C1 segment of cervical spinal cord (tissue), 14 donors: ENCODE results near the gene TCHHL1.
"Not testable (repeated sequence)": the region's sequence is repeated elsewhere in the genome, so short reads cannot be mapped to it uniquely, and the experiment has no call there.

ENCODE experiments used
- DNase-seq, 14 donors: peaks; one replicate each; lab custom pipeline; 2025; lab: John Stamatoyannopoulos, UW

TCHHL1 gene

DNA sequence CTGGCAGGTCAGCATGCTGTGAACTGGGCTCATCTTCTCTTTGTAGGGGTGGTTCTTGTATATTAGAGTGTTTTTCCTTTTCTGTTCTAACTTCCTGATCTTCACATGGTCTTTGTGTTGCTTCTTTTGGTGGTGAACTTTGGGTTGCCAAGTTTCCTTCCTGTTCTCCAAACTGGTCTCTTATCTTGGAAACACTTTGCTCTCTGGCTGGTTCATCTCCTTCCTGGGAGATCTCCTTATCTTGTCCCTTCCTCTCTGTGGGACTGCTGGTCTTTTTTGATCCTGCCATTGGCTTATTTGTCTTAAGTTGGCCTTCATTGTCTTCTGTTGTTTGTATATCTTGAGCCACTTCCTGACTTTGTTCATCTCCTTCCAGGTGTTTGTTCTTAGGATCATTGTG, 2.1 kb downstream of the TCHHL1 start:
- no peak for DNase-seq

DNA sequence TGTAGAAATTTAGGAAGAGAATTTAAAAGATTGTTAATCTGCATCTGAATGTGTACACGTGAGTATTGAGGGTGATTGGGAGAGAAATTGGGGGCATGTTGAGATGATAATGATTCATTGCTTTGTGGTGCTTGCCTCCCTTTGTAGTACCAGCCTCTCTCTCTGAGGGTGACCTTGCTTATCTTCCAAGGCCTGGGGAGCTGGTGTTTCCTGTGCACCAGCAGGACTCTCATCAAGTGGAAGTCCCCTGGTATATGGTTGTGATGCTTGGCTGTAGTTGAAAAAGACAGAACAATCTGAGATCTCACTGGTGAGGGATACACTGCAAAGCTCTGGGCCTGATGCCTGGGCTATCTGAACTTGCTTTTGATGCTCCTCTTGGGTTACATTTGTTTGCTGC, 4.0 kb downstream of the TCHHL1 start:
- DNase-seq = no peak

DNA sequence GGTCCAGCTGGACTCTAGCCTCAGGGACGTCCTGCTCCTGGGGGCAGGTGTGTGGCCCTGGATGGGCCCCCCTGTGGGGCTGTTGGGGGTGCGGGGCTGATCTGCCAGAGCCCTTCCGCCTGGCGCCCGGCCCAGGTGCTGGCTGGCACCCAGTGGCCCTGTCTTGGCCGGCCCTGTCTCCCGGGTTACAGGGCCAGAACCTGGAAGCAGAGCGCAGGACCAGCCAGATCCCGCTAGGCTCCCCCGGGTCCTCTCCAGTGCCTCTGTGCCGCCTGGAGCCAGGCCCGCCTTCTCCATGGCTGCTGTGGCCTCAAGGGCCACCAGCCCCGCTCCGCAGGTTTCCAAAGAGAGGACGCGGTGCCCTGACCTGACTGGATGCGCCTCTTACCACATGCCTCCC, 7.8 kb downstream of the TCHHL1 start:
- not testable (repeated sequence) for DNase-seq

DNA sequence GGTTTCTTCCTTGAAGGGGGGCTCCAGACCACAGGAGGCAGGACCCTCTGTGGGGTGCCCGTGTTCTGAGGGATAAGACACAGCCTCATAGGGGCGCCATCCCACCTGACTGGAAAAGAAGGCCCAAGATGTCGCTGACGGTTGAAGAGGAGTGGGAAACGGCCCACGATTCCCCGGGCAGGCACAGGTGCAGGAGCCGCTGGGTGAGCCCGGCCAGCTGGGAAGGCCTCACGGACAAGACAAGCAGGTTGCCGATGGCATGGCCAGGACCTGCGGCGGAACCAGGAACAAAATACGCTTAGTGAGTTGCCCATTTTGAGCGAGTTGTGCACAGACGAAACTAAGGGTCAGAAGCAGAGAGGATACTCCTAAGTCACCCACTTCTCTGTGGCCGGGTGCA, 8.4 kb downstream of the TCHHL1 start:
- DNase-seq = not testable (repeated sequence)

DNA sequence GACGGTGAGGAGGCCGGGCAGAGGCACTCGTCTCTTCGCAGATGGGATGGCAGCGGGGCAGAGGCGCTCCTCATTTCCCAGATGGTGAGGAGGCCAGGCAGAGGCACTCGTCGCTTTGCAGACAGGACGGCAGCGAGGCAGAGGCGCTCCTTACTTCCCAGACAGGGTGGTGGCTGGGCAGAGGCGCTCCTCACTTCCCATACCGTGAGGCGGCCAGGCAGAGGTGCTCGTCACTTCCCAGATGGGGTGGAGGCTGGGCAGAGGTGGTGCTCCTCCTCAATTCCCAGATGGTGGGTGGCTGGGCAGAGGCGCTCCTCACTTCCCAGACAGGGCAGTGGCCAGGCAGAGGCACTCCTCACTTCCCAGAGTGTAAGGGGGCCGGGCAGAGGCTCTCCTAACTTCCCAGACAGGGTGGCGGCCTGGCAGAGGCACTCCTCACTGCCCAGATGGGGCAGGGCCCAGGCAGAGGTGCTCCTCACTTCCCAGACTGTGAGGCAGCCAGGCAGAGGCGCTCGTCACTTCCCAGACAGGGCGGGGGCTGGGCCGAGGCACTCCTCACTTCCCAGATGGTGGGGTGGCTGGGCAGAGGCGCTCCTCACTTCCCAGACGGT, 9.9 kb downstream of the TCHHL1 start:
- no peak for DNase-seq

DNA sequence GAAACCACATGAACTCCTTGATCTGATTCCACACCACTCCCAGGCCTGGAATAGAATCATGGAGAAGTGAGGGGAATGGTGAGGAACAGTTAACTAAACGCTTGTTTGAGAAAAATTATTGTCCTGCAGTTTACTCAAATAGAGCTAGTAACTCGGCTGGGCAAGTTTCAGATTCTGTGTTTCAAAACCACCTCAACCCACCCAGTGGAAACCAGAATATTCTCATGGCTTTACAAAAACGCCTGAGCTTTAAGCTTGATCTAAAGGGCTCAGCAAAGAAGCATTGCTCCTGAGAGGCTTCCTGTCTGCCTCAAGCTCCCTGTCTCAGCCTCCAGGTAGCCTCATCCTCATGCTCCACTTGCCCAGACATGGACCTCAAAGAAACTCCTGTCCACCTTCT, 16.6 kb downstream of the TCHHL1 start:
- no peak for DNase-seq

DNA sequence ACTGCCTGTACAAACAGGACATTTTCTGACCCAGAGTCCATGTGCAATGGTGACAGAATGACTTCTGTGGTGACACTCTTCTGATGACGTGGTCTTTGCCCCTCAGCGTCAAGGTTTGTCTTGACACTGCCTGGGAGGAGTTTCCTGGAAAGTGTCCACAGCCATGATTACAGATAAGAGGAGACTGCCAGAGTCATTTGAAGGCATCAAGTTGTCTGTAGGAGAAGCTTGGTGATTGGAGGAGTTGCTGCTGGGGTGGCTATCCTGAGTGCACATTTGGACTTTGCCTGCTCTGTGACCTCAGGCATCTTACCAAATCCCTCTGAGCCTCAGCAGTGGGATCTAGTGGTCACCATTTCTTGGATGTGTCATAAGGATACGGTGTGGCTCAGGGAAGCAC, 17.7 kb downstream of the TCHHL1 start:
- no peak for DNase-seq

DNA sequence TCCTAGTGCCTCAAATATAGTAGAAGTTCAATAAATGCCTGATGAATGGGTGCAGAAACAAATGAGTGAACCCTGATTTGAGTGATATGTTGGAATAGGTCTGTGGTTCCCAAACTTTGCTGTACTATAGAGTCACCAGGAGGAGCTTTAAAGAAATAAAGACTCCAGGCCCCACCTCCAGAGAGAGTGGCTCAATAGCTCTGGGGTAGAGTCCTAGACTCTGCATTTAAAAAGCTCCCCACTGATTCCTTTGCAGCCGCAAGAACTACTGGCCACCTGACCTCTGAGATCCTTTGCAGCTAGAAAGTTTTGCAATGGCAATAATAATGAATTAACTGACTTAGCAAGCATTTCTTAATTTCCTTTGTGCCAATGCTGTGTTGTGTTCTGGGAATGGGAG, 20.9 kb downstream of the TCHHL1 start:
- no peak for DNase-seq

DNA sequence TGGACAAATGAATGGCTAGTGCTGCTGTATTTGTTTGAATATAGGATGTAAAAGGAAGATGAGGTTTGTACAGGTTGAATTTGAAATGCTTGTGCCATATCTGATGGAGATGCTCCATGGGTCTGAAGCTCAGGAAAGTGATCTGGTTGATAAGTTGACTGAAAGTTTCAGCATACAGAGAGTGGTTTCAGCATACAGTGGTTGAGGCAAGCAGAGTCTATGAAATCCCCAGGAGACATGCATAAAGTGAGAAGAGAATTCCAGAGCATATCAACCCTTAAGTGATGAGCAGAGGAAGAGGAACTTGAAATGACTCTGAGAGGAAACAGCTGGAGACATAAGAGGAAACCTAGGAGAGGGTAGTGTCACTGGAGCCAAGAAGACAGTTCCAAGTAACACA, 21.7 kb downstream of the TCHHL1 start:
- DNase-seq = no peak

DNA sequence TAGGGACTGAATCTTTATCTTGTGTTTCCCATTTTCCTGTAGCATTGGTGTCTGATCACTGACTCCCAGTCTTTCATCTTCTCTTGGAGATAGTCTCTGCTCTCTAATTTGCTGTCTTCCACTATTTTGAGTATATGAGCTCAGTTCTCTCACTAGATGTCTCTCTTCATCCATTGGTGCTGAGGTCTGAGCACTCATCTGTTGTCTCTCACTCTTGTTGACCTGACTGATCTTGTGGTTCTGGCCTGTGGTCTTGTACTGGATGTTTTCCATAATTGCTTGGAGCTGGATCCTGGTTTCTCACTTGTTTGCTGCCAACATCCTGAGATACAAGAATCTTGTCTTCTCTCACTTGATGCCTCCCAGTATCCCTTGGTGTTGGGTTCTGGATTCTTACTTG, 26.9 kb downstream of the TCHHL1 start:
- DNase-seq = no peak

DNA sequence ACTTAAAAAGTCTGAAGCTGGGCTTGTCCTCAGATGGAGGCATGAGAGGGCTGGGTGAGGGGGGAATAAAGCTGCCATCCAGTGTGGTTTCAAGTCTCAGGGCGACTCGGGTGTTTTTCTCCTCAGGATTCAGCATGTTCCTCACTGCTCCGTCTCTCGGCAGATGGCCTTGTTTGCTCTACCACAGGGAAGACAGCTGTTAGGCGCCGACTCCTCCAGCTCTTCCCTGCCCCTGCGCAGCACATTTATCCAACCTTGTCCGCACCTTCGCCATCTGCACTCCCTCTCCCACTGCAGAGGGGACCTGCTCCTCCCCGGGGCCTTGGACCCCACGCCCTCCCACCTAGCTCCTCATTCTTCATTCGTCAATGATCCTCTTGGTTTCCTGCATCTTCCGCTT, 35.5 kb downstream of the TCHHL1 start:
- no peak for DNase-seq

DNA sequence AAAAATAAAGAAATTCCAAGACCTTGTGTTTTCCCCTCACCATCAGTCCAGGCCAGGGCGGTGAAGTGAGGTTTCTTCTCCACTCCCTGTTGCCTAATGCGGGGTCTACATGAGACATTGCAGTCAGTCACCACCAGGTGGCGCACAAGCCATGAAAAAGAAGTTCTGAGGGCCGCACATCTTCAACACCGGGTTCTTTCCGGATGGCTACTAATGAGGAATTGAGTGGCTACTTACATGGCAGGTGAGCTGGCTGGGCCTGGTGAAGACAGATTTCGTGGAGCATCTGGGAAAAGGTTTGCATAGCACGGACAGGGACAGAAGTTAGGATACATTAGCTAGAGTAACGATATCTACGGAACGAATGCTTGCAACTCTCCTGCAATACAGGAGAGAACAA, 36.3 kb downstream of the TCHHL1 start:
- peak in 11 of 14 donors; percentile 22 to 72 (median 47) for DNase-seq

DNA sequence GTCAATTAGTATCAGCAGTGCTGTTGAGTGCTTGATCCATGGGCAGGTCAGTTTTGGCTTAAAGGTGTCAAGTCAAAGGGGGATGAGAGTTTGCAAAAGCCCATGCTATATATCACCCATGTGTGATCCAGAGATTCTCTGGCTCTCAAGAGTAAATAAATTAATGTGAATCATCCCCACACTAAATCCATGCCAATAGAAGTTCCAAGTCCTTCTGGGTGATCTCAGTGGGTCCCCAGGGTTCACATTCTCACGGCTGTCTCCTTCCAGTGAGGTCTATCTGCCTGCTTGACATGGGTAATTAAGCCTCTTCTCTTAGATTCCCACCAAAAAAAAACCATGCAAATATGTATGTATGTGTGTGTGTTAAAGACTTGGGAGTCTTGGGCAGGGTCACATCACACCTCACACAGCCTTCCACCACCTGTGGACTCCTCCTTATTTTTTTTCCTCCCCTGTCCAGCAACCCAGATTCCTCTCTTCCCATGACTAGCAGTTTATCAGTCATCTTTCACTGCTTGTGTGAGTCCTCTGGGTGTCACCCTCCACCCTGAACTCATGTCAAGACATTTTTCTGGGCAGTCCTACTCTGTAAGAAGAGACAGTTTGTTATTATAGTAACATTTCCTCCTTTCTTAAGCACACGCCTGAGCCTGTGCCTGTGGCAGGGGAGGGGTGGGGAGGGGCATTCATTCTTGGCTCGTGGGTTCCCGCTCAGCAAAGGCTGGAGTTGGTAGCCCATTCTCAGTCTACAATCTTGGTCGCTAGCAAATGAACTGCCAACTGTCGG, 37.8 kb downstream of the TCHHL1 start:
- DNase-seq = no peak

DNA sequence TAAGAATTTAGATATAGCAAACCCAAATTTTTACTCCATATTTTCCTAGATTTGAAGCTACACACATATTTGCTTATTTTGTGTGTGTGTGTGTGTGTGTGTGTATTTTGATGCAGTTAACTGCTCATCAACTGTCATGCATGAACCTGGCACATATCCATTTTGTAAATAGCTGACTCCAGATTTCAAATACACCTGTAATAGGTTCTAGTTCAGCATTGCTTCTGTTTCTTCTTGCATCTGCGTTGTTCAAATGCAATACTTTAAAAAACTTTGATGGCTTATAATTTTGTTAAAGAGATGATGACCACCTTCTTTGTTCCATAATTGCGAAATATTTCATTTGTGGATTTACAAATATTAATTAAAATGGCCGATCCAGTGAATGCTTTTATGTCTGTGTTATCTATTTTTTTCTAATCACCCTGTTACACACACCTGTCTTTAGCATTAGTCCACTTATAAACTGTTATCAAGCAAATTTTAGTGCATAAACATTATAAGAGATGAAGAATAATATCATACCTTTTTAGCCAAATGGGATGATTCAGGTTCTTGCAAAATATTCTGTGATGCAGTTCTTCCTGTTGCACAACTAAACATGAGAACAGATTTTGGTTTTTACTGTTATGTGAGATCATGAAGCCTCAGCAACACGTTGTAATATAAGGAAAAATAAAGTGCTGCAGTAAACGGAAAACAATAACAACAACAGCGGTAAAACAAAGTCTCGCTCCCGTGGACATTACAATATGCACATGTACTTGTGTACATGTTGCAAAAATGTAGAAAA, 39.4 kb downstream of the TCHHL1 start:
- DNase-seq = no peak

DNA sequence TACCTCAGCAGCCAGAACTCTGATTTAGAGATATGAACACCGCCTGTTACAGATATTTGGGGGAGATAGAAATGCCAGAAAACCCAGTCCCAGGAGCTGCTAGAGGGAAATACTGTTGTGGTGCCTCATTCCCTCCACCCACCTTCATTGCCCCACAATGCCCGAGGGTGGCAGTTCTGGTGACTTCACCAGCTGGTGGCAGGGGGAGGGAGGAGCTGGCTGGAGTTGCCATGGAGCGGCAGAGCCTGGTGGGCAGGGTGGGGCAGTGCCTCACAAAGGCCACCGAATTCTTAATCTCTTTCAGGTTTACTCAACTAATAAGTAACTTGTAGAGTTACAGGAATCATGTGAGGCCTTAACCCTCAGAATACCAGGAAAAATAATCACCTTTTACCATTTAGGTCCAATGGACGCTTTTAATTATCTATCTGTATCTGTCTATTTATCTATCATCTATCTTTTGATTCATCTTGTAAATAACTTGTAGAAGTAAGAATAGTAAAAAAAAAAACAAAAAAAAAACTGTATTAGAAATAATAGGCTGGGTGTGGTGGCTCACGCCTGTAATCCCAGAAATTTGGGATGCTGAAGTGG, 40.4 kb downstream of the TCHHL1 start:
- peak in 2 of 14 donors; percentile 42 to 56 for DNase-seq

DNA sequence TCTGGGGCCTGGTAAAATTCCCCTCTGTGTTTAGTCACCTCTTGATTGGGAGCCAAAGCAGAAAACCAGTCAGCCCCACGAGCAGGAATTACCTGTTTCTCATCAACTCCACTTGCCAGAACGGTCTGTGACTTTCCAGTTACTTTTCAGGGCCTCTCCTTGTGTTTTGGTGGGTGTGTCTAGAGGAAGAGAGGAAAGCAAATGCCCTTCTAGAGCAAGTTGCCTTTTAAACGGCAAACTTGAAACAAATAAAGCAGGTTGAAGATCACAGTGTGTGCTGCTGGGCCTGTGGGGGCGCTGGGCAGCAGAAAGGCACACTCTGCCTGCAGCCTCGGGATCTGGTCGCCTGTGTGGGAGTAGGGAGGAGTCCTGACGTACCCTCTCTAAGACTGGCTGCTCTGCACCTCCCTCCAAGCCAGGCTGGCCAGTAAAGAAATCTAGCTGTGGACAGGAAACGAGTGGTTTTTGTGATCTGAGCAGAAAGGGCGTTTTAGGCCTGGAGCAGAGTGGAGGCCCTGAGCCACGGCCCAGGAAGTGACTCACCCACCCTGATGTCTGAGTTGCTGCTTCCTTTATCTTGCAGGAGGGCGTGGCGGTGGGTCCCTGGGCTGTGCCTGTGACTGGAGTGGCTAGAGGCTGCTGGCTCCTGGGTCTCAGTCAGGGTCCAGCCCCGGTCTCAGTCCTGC, 41.0 kb downstream of the TCHHL1 start:
- DNase-seq = peak in 11 of 14 donors; percentile 17 to 85 (median 69)

DNA sequence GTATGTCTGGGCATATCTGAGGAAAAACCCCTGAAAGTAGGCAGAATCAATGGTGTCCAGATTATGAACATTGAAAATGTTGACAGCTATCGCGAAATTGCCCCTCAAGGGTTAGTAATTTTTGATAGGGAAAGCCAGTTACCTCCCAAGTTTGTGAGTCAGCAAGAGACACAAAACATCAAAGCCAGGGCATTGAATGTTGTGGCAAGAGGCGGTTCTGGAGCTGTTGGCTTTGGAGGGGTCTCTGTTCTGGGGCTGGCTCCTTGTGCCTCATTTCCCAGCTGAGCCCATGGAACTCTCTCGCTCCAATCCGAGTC, 41.5 kb downstream of the TCHHL1 start:
- DNase-seq = no peak

DNA sequence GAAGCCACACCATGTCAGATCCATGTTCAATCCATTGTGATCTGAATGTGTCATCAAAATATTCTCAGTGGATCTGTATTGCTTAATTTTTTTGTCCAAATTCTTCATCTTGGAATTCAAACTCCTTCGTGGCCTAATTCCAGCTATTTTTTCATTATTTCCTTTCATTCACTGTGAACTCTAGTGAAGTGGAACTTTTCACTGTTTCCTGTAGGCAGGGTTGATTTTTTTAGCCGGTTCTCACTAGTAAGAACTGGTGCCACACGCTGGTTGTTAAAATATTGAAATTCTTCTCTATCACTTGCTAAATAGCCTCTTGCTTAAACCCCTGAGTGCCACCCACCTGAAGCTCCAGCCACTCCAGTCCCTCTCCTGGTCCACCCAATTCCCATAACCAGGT, 44.5 kb downstream of the TCHHL1 start:
- DNase-seq = no peak

DNA sequence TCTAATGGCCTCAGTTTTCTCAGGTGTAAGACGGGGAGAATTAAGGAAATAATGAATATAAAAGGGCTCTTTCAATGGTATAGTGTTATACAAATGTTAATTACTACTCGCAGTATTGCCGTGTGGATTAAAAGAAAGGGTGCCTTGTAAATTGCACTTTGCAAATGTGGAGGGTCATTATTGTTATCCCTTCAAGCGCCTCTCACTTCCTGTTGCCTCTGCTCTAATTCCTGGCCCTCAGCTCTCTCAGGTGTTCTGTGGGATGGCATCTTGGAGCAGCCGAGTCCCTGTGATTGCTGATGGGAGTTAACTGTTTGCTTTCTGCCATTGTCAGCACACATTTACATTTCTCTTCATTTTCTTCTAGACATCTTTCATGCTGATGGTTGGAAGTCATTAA, 45.0 kb downstream of the TCHHL1 start:
- DNase-seq = no peak

DNA sequence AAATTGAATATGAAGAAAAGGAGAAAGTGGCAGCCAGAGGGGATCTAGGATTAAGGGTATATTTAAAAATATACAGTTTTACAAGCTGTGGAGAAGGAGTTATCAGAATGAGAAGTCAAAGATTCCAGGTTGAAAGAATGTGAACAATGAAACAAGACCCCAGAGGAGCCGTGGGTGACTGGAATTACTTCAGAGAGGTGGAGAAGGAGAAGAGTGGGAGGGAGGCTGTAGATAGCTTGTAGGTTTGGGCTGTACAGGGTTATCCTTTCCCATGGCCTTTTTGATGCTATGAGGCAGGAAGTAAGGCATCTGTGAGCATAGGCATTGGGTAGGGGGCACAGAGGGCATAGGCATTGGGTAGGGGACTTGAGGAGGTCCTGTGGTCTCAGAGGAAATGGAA, 46.8 kb downstream of the TCHHL1 start:
- no peak for DNase-seq

DNA sequence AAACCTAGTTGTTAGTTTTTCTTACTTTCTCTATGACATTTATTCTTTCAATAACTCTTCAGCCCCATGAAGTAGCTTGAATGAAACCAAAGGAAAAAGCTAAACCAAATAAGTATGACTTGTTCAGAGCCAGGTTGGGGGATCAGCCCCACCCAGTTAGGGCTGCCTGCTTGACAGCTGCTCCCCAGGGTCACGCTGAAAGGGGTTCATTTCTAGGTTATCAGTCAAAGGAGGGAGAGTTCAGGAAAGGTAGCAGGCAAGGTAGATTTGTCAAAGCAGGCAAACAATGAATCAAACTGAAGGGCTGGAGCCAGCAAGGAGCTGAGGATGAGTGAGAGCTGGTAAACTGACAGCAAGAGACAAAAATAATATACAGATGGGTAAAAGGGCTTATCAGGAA, 49.0 kb downstream of the TCHHL1 start:
- DNase-seq = no peak

DNA sequence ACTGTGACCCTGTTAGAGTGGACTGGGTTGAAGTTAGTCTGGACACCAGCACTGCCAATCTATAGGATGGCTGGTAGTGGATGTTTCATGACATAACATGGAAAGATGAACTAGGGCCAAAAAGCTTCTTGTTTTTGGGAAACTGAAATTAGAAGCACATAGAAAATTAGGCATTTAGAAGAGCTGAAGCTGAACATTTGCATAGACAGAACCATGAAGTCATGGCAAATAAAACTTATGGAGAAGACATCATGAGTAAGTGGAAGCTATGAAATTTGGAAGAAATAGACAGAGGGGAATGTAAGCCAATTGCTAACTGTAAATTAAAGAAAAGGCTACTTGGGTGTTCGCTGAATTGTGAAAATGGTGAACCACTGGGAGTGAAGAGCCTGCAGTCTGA, 49.4 kb downstream of the TCHHL1 start:
- DNase-seq = no peak
